Prostate gland (tissue), 2 donors: ENCODE measurements around the gene SDC1.

Experiments used
- CTCF ChIP-seq, 4 experiments: fragments of 200-600 bp in 2 of 4; fragments of 450-650 bp in 2 of 4; sonication (generic) in 2 of 4; IDR thresholded peaks; 1 replicate in 3 of 4; 2 replicates in 1 of 4; pipeline ENCODE4 v1.5.1; 2016 to 2019; ENCODE audit warnings: antibody characterized with exemption in 4 of 4, mild to moderate bottlenecking in 2 of 4, moderate library complexity in 2 of 4
- POLR2A ChIP-seq: fragments of 450-650 bp; IDR thresholded peaks from one replicate; pipeline ENCODE4 v1.6.1; 2016; ENCODE audit warnings: antibody characterized with exemption, mild to moderate bottlenecking
- POLR2AphosphoS5 ChIP-seq: sonication (generic); formaldehyde crosslinking; IDR thresholded peaks from one replicate; pipeline ENCODE4 v1.6.1; 2017; ENCODE audit warnings: antibody characterized with exemption

- TF ChIP-seq CTCF (IDR thresholded peaks at IDR 0.05) (no peak), POLR2A (peak; percentile 38), POLR2AphosphoS5 (peak; percentile 24)
These were observed 42.5 kb downstream of the SDC1 start for GRCh38 chr2:20182241-20182931.
